ENCODE data around the gene EPN2.
A peak's percentile ranks its signal among the peaks of the same experiment; 100 is the strongest.

EPN2 gene

DNA sequence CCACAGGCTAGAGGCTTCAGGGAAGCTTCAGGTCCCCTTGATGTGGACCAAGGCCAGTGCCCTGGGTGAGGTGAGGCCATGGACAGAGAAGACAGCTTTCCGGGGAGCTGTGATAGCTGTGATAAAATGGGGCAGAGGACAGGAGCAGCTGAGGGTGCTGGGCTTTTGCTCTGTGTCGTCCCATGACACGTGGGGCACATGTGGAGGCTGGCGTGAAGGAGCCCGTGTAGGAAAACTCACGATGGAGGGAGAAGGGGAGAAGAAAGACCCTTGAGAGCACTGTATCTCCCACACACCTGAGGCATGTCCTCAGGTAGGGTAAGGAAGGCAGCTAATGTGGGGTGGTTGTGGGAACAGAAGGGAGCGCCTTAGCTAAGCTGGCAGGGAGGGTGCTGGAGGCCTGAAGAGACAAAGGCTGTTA is 104.1 kb downstream of the EPN2 start:
- no peak for DNase-seq
- H3K79me1 ChIP-seq (replicated peaks; ENCODE audit: low read length, poor library complexity, severe bottlenecking) = no peaks in the 10 kb centered on the region
- H3K4me2 ChIP-seq (ENCODE audit: low read length, poor library complexity, severe bottlenecking) = no peak overlapping the region
- no peaks in the 10 kb centered on the region for H3K27me3 ChIP-seq (ENCODE audit: control insufficient read depth in 1 of 2, insufficient read depth in 1 of 2, low read length in 2 of 2)
- no peak overlapping the region for H3K27ac ChIP-seq (ENCODE audit: low read length, poor library complexity, severe bottlenecking)
- H3K4ac ChIP-seq (ENCODE audit: low read depth in 1 of 2, low read length in 2 of 2) = peak overlapping the region in 1 of 2 experiments; percentile 7
- H2BK120ac ChIP-seq (ENCODE audit: low read depth, low read length) = no peak overlapping the region
- H3K9ac ChIP-seq (ENCODE audit: low read length) = no peak overlapping the region
- H4K91ac ChIP-seq (ENCODE audit: low read length) = peak overlapping the region; percentile 54
- no peak overlapping the region for H3K23ac ChIP-seq (ENCODE audit: low read length in 2 of 2)
- peaks cover 32% of the 10 kb centered on the region for H3K4me1 ChIP-seq (ENCODE audit: control insufficient read depth, insufficient read depth, low read depth, low read length)
- H3K4me3 ChIP-seq (ENCODE audit: insufficient read depth in 1 of 2, low read depth in 1 of 2, low read length in 2 of 2) = no peak overlapping the region
- no peak overlapping the region for H2BK15ac ChIP-seq (ENCODE audit: low read depth, poor library complexity, severe bottlenecking)
- H2BK5ac ChIP-seq (ENCODE audit: low read depth, low read length, poor library complexity, severe bottlenecking) = no peak overlapping the region
- peak overlapping the region; percentile 18 for H2AK5ac ChIP-seq (ENCODE audit: low read length, severe bottlenecking)
- no peak overlapping the region for H2BK12ac ChIP-seq (ENCODE audit: low read length in 2 of 2)
- WGBS = 82% methylated on average over 7 of the region's 7 CpGs
- peak overlapping the region; percentile 10 for H4K8ac ChIP-seq (ENCODE audit: low read length)
- H2AFZ ChIP-seq (ENCODE audit: low read depth, low read length) = no peak overlapping the region
- H3K14ac ChIP-seq (ENCODE audit: low read length in 2 of 2) = peak overlapping the region in 1 of 2 experiments; percentile 94
- H3K36me3 ChIP-seq (ENCODE audit: control insufficient read depth in 1 of 2, insufficient read depth in 2 of 2, low read depth in 1 of 2, low read length in 2 of 2) = peaks cover 8 to 32% of the 10 kb centered on the region in 2 experiments
- H3K18ac ChIP-seq (ENCODE audit: low read depth in 1 of 2, low read length in 2 of 2) = no peak overlapping the region
- no peaks in the 10 kb centered on the region for H3K9me3 ChIP-seq (ENCODE audit: control insufficient read depth, low read length)

DNA sequence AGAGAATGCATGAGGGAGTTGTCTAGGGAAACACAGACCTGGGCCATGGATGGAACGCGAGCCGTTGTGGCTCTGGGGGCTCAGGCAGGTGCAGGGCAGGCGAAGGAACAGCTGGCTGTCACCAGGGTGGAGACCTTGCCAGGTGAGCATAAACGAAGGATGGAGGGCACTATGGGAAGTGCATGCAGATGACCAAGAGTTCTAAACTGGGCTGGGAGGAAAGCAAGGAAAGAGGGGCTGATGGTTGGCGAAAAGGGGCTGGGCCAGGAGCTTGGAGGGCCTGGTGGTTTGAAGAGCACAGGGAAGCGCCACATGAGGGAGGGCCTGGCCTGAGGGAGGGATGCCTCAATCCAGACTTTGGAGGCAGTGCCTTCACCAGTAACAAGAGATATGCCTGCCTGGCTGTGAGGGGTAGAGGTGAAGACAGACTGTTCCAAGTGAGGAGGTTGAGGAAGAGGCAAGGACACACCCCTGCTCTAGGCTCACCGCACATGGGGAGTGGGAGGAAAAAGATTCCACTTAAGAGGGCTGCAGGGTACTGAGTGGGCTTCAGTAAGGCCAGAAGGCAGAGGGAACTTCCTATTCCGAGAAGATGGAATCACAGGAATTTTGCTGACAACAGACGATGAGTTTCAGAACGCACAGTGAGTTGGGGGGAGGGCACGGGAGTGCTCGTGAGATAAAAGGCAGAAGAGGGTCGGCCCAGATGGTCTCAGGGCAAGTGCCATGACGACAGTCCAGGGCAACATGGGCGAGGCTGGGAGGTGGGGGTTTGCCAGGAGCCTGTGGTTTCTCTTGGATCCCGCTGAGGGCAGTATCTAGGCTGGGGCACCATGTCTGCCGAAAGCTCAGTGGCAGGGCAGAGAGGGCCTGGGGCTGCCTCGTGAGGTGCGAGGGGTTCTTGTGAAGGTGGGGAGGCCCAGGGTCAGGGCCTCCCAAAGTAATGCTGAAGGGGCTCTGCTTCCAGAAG is 104.8 kb downstream of the EPN2 start:
- no peak overlapping the region for H2AFZ ChIP-seq (ENCODE audit: low read depth, low read length)
- no peaks in the 10 kb centered on the region for H3K79me1 ChIP-seq (replicated peaks; ENCODE audit: low read length, poor library complexity, severe bottlenecking)
- H4K8ac ChIP-seq (ENCODE audit: low read length) = peak overlapping the region; percentile 88
- peak overlapping the region; percentile 12 for H2BK120ac ChIP-seq (ENCODE audit: low read depth, low read length)
- DNase-seq = peak; percentile 50
- H2AK5ac ChIP-seq (ENCODE audit: low read length, severe bottlenecking) = peak overlapping the region; percentile 57
- peak overlapping the region; percentile 38 to 73 for H3K18ac ChIP-seq (ENCODE audit: low read depth in 1 of 2, low read length in 2 of 2)
- H3K36me3 ChIP-seq (ENCODE audit: control insufficient read depth in 1 of 2, insufficient read depth in 2 of 2, low read depth in 1 of 2, low read length in 2 of 2) = peaks cover under 1 to 25% of the 10 kb centered on the region in 2 experiments
- no peaks in the 10 kb centered on the region for H3K9me3 ChIP-seq (ENCODE audit: control insufficient read depth, low read length)
- peak overlapping the region; percentile 64 for H4K91ac ChIP-seq (ENCODE audit: low read length)
- H3K23ac ChIP-seq (ENCODE audit: low read length in 2 of 2) = no peak overlapping the region
- peak overlapping the region in 1 of 2 experiments; percentile 7 for H3K4ac ChIP-seq (ENCODE audit: low read depth in 1 of 2, low read length in 2 of 2)
- H3K4me2 ChIP-seq (ENCODE audit: low read length, poor library complexity, severe bottlenecking) = no peak overlapping the region
- H2BK12ac ChIP-seq (ENCODE audit: low read length in 2 of 2) = peak overlapping the region; percentile 30 to 31
- H3K4me3 ChIP-seq (ENCODE audit: insufficient read depth in 1 of 2, low read depth in 1 of 2, low read length in 2 of 2) = no peak overlapping the region
- H3K9ac ChIP-seq (ENCODE audit: low read length) = no peak overlapping the region
- H3K27me3 ChIP-seq (ENCODE audit: control insufficient read depth in 1 of 2, insufficient read depth in 1 of 2, low read length in 2 of 2) = no peaks in the 10 kb centered on the region
- no peak overlapping the region for H2BK5ac ChIP-seq (ENCODE audit: low read depth, low read length, poor library complexity, severe bottlenecking)
- 62% methylated on average over 20 of the region's 20 CpGs for WGBS
- no peak overlapping the region for H3K27ac ChIP-seq (ENCODE audit: low read length, poor library complexity, severe bottlenecking)
- H3K4me1 ChIP-seq (ENCODE audit: control insufficient read depth, insufficient read depth, low read depth, low read length) = peaks cover 36% of the 10 kb centered on the region
- peak overlapping the region in 1 of 2 experiments; percentile 94 for H3K14ac ChIP-seq (ENCODE audit: low read length in 2 of 2)
- peak overlapping the region; percentile 35 for H2BK15ac ChIP-seq (ENCODE audit: low read depth, poor library complexity, severe bottlenecking)

DNA sequence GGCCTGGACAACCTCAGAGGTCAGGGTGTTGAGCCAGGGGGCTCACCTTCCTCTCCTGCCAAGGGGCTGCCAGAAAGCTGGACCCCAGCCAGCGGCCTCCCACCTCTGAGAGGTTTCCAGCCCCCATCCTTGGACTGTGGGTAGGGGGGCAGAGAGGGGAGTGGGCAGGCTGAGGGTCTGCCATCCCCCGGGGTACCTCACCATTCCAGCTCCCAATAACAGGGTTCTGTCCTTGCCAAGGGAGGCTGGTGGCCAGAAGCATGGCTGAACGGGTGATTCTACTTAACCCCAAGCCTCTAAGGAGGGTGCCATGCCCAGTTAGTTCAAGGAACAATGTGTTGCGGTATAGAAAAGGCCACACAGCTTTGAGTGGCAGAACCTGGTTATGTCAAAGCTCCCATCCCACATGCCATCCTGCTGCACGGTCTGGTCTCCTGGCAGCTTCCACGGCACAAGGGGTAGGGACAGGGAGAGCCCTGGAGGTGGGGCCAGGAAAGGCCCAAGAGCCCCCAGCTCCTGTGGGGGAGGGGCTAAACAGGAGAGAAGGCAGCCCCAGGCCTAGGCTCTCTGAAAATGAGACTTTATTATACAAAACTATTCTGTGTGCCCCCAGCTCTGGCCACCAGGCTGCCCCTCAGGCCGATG is 105.6 kb downstream of the EPN2 start:
- Histone ChIP-seq H2BK120ac (ENCODE audit: low read depth, low read length) (no peak overlapping the region), H3K4me3 (ENCODE audit: insufficient read depth in 1 of 2, low read depth in 1 of 2, low read length in 2 of 2) (no peak overlapping the region), H2AFZ (ENCODE audit: low read depth, low read length) (no peak overlapping the region), H3K27me3 (ENCODE audit: control insufficient read depth in 1 of 2, insufficient read depth in 1 of 2, low read length in 2 of 2) (no peaks in the 10 kb centered on the region), H3K9ac (ENCODE audit: low read length) (no peak overlapping the region), H3K79me1 (replicated peaks; ENCODE audit: low read length, poor library complexity, severe bottlenecking) (no peaks in the 10 kb centered on the region), H3K4me2 (ENCODE audit: low read length, poor library complexity, severe bottlenecking) (no peak overlapping the region), H3K9me3 (ENCODE audit: control insufficient read depth, low read length) (no peaks in the 10 kb centered on the region), H3K4ac (ENCODE audit: low read depth in 1 of 2, low read length in 2 of 2) (no peak overlapping the region), H2BK15ac (ENCODE audit: low read depth, poor library complexity, severe bottlenecking) (peak overlapping the region; percentile 35), H2AK5ac (ENCODE audit: low read length, severe bottlenecking) (peak overlapping the region; percentile 46), H2BK12ac (ENCODE audit: low read length in 2 of 2) (peak overlapping the region in 1 of 2 experiments; percentile 38), H2BK5ac (ENCODE audit: low read depth, low read length, poor library complexity, severe bottlenecking) (no peak overlapping the region), H3K27ac (ENCODE audit: low read length, poor library complexity, severe bottlenecking) (no peak overlapping the region), H4K91ac (ENCODE audit: low read length) (peak overlapping the region; percentile 64), H3K18ac (ENCODE audit: low read depth in 1 of 2, low read length in 2 of 2) (peak overlapping the region in 1 of 2 experiments; percentile 73), H3K23ac (ENCODE audit: low read length in 2 of 2) (no peak overlapping the region), H3K4me1 (ENCODE audit: control insufficient read depth, insufficient read depth, low read depth, low read length) (peaks cover 37% of the 10 kb centered on the region), H3K36me3 (ENCODE audit: control insufficient read depth in 1 of 2, insufficient read depth in 2 of 2, low read depth in 1 of 2, low read length in 2 of 2) (peaks cover 0 to 20% of the 10 kb centered on the region in 2 experiments), H3K14ac (ENCODE audit: low read length in 2 of 2) (no peak overlapping the region), H4K8ac (ENCODE audit: low read length) (peak overlapping the region; percentile 88)
- no peak for DNase-seq
- WGBS = 94% methylated on average over 5 of the region's 7 CpGs

DNA sequence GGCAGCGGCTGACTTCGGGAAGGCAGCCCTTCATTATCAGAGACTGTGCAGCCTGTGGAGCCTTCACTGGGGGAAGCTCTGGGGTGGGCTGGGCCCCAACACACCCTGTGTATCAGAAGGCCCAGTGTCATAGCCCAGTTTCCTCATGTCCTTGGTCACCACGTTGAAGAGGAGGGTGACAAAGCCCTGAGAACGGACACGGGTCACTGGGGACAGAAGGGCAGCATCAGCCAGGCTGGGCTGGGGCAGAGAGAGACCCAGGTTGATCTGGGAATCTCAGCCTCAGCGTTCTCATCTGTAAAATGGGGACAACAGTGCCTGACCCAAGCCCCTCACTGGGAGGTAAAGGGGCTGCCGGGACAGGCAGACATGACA is 106.1 kb downstream of the EPN2 start:
- Histone ChIP-seq H3K23ac (ENCODE audit: low read length in 2 of 2) (no peak overlapping the region), H3K4me1 (ENCODE audit: control insufficient read depth, insufficient read depth, low read depth, low read length) (peaks cover 36% of the 10 kb centered on the region), H2AFZ (ENCODE audit: low read depth, low read length) (no peak overlapping the region), H3K14ac (ENCODE audit: low read length in 2 of 2) (no peak overlapping the region), H3K79me1 (replicated peaks; ENCODE audit: low read length, poor library complexity, severe bottlenecking) (no peaks in the 10 kb centered on the region), H3K27ac (ENCODE audit: low read length, poor library complexity, severe bottlenecking) (no peak overlapping the region), H3K4me3 (ENCODE audit: insufficient read depth in 1 of 2, low read depth in 1 of 2, low read length in 2 of 2) (no peak overlapping the region), H4K91ac (ENCODE audit: low read length) (no peak overlapping the region), H3K4ac (ENCODE audit: low read depth in 1 of 2, low read length in 2 of 2) (no peak overlapping the region), H2AK5ac (ENCODE audit: low read length, severe bottlenecking) (peak overlapping the region; percentile 42), H2BK15ac (ENCODE audit: low read depth, poor library complexity, severe bottlenecking) (no peak overlapping the region), H3K4me2 (ENCODE audit: low read length, poor library complexity, severe bottlenecking) (no peak overlapping the region), H3K18ac (ENCODE audit: low read depth in 1 of 2, low read length in 2 of 2) (no peak overlapping the region), H3K27me3 (ENCODE audit: control insufficient read depth in 1 of 2, insufficient read depth in 1 of 2, low read length in 2 of 2) (no peaks in the 10 kb centered on the region), H2BK5ac (ENCODE audit: low read depth, low read length, poor library complexity, severe bottlenecking) (no peak overlapping the region), H2BK120ac (ENCODE audit: low read depth, low read length) (no peak overlapping the region), H3K9ac (ENCODE audit: low read length) (no peak overlapping the region), H2BK12ac (ENCODE audit: low read length in 2 of 2) (no peak overlapping the region), H4K8ac (ENCODE audit: low read length) (no peak overlapping the region), H3K9me3 (ENCODE audit: control insufficient read depth, low read length) (no peaks in the 10 kb centered on the region), H3K36me3 (ENCODE audit: control insufficient read depth in 1 of 2, insufficient read depth in 2 of 2, low read depth in 1 of 2, low read length in 2 of 2) (peaks cover 0 to 20% of the 10 kb centered on the region in 2 experiments)
- DNase-seq = no peak
- WGBS = 97% methylated on average over 7 of the region's 7 CpGs

All from mesenchymal stem cell (in vitro differentiated cells and primary cell).